CD4-positive, alpha-beta memory T cell (primary cell): ENCODE data around the gene LAMA3. TPM values are rescaled to one million over a fixed set of nuclear protein-coding genes. Genes with fewer than 3 reads are reported as not detected.

ENCODE experiments used
- CTCF ChIA-PET: fragments of 350-600 bp; sonication (Branson Sonifier 250); formaldehyde crosslinking; loops from one replicate; lab custom pipeline; 2021; ENCODE audit warnings: inconsistent platforms; ENCODE audit not compliant: partially characterized antibody; lab: Charles Lee
- POLR2A ChIA-PET: fragments of 350-600 bp; sonication (Branson Sonifier 250); formaldehyde crosslinking; loops from one replicate; lab custom pipeline; 2021; ENCODE audit not compliant: partially characterized antibody; lab: Charles Lee
- DNase-seq, 5 donors: peaks; one replicate each; pipeline versions ENCODE4 v3.0.0 to v3.0.0-alpha.2; 2020 to 2022; ENCODE audit warnings: mixed read lengths in 1 of 5
- H3K27ac ChIP-seq: one replicate; pipeline ENCODE4 v1.7.0; 2013; ENCODE audit warnings: low read depth, low read length
- H3K27me3 ChIP-seq: 2 replicates; pipeline ENCODE4 v1.7.0; 2013; ENCODE audit warnings: mild to moderate bottlenecking, low read length, moderate library complexity; ENCODE audit not compliant: insufficient read depth
- H3K36me3 ChIP-seq: 2 replicates; pipeline ENCODE4 v1.7.0; 2013; ENCODE audit warnings: mild to moderate bottlenecking, low read length, moderate library complexity; ENCODE audit not compliant: insufficient read depth
- H3K4me1 ChIP-seq: 2 replicates; pipeline ENCODE4 v1.7.0; 2013; ENCODE audit warnings: mild to moderate bottlenecking, low read length, moderate library complexity; ENCODE audit not compliant: insufficient read depth
- H3K4me3 ChIP-seq, 2 donors: one replicate each; pipeline ENCODE4 v1.7.0; 2013; ENCODE audit warnings: low read length in 2 of 2, mild to moderate bottlenecking in 1 of 2
- H3K9me3 ChIP-seq, 2 donors: one replicate each; pipeline ENCODE4 v1.7.0; 2013; ENCODE audit warnings: low read length in 2 of 2, control low read depth in 1 of 2; ENCODE audit not compliant: control insufficient read depth in 1 of 2
- H3K27ac Mint-ChIP-seq, 7 donors: one replicate each; pipeline ENCODE4 v1.8.0; 2020 to 2021; ENCODE audit warnings: mixed read lengths in 7 of 7, mild to moderate bottlenecking in 6 of 7, inconsistent platforms in 3 of 7, moderate library complexity in 3 of 7
- H3K27me3 Mint-ChIP-seq, 2 donors: one replicate each; pipeline ENCODE4 v1.8.0; 2020 to 2021; ENCODE audit warnings: mixed read lengths in 2 of 2
- H3K36me3 Mint-ChIP-seq, 2 donors: one replicate each; pipeline ENCODE4 v1.8.0; 2020 to 2021; ENCODE audit warnings: mixed read lengths in 2 of 2, inconsistent platforms in 1 of 2, mild to moderate bottlenecking in 1 of 2
- H3K4me1 Mint-ChIP-seq, 4 donors: one replicate each; pipeline ENCODE4 v1.8.0; 2020 to 2021; ENCODE audit warnings: mixed read lengths in 4 of 4, mild to moderate bottlenecking in 1 of 4
- H3K4me3 Mint-ChIP-seq, 8 donors: one replicate each; pipeline ENCODE4 v1.8.0; 2020 to 2021; ENCODE audit warnings: mixed read lengths in 8 of 8, mild to moderate bottlenecking in 7 of 8, moderate library complexity in 6 of 8, inconsistent platforms in 3 of 8
- H3K9me3 Mint-ChIP-seq, 8 donors: one replicate each; pipeline ENCODE4 v1.8.0; 2020 to 2021; ENCODE audit warnings: mixed read lengths in 8 of 8, mild to moderate bottlenecking in 5 of 8, inconsistent platforms in 3 of 8, moderate library complexity in 1 of 8
- intact Hi-C: fragments of 100-400 bp; cut with micrococcal nuclease; formaldehyde crosslinking; loops from one replicate; pipeline ENCODE4 v1.15.1; 2023
- polyA plus RNA-seq, 2 donors: library from polyadenylated mRNA; unstranded; fragments of 300-500 nt; fragmentation: Illumina TruSeq; gene quantifications; one replicate each; pipeline ENCODE4 v1.2.3, GENCODE V29; 2021
- total RNA-seq, 2 experiments: library from RNA; stranded (reverse); gene quantifications; one replicate each; pipeline ENCODE4 v1.2.3, GENCODE V29; 2021

Gene LAMA3
- total and polyA plus RNA-seq, 4 experiments from 2014 or later, result not detected

GRCh38 chr18:23966909-23967308, 277.7 kb downstream of the LAMA3 start:
- Mint-ChIP-seq H3K4me3 (peak overlapping the region in 7 of 8 donors; percentile 36 to 87 (median 80)), H3K36me3 (no peaks in the 10 kb centered on the region), H3K9me3 (peaks cover 0 to 3% (median 0%) of the 10 kb centered on the region in 8 donors), H3K27me3 (no peaks in the 10 kb centered on the region), H3K4me1 (peaks cover 61 to 83% (median 75%) of the 10 kb centered on the region in 4 donors), H3K27ac (peak overlapping the region; percentile 87 to 99 (median 95))
- intact Hi-C loops, result no loop called here
- H3K27me3 ChIP-seq, result no peaks in the 10 kb centered on the region
- peak overlapping the region in 1 of 2 donors; percentile 38 for H3K4me3 ChIP-seq
- no peaks in the 10 kb centered on the region for H3K9me3 ChIP-seq
- peak overlapping the region; percentile 17 for H3K27ac ChIP-seq
- ChIA-PET CTCF (interaction anchor here (0.9 to 10.3 kb wide), 8 partner anchors 12 to 48 kb away, joined by 3 to 80 read pairs (median 6); no protein-coding TSS in a partner anchor), POLR2A (interaction anchor here (0.6 to 18.4 kb wide), 8 partner anchors 11 to 153 kb away, joined by 3 to 241 read pairs (median 10); partner anchors contain the start of gene TTC39C)
- no peaks in the 10 kb centered on the region for H3K36me3 ChIP-seq
- H3K4me1 ChIP-seq, result peaks cover 84% of the 10 kb centered on the region
- no peak for DNase-seq

GRCh38 chr18:23967321-23968089, 278.3 kb downstream of the LAMA3 start:
- H3K27ac ChIP-seq, result peak overlapping the region; percentile 17

GRCh38 chr18:23968638-23969604, 279.7 kb downstream of the LAMA3 start:
- Histone ChIP-seq H3K27ac (no peak overlapping the region), H3K36me3 (no peaks in the 10 kb centered on the region), H3K27me3 (no peaks in the 10 kb centered on the region), H3K4me1 (peaks cover 96% of the 10 kb centered on the region), H3K4me3 (no peak overlapping the region), H3K9me3 (no peaks in the 10 kb centered on the region)
- Mint-ChIP-seq H3K9me3 (peaks cover 0 to 3% (median 0%) of the 10 kb centered on the region in 8 donors), H3K4me3 (peak overlapping the region in 6 of 8 donors; percentile 47 to 87 (median 72)), H3K36me3 (peaks cover 0 to 1% of the 10 kb centered on the region in 2 donors), H3K27me3 (no peaks in the 10 kb centered on the region), H3K4me1 (peaks cover 75 to 97% (median 92%) of the 10 kb centered on the region in 4 donors), H3K27ac (peak overlapping the region; percentile 92 to 100 (median 98))
- ChIA-PET CTCF (interaction anchor here (0.9 to 10.3 kb wide), 10 partner anchors 16 to 151 kb away, joined by 3 to 80 read pairs (median 4); no protein-coding TSS in a partner anchor), POLR2A (interaction anchor here (0.5 to 18.4 kb wide), 10 partner anchors 8 to 130 kb away, joined by 3 to 241 read pairs (median 5); partner anchors contain the start of gene TTC39C)
- intact Hi-C loops, result no loop called here
- DNase-seq, result no peak

More at GRCh38 chr18:23967321-23968089, 278.3 kb downstream of the LAMA3 start:
- no peaks in the 10 kb centered on the region for H3K27me3 Mint-ChIP-seq
- peaks cover 0 to 3% (median 0%) of the 10 kb centered on the region in 8 donors for H3K9me3 Mint-ChIP-seq
- CTCF ChIA-PET, result interaction anchor here (0.8 to 10.3 kb wide), 7 partner anchors 18 to 152 kb away, joined by 3 to 80 read pairs (median 6); no protein-coding TSS in a partner anchor
- Histone ChIP-seq H3K9me3 (no peaks in the 10 kb centered on the region), H3K4me3 (peak overlapping the region in 1 of 2 donors; percentile 38), H3K36me3 (no peaks in the 10 kb centered on the region), H3K27me3 (no peaks in the 10 kb centered on the region), H3K4me1 (peaks cover 90% of the 10 kb centered on the region)
- DNase-seq, result peak; percentile 32 to 60 (median 39)
- H3K4me3 Mint-ChIP-seq, result peak overlapping the region in 7 of 8 donors; percentile 60 to 87 (median 80)
- peaks cover 0 to 1% of the 10 kb centered on the region in 2 donors for H3K36me3 Mint-ChIP-seq
- POLR2A ChIA-PET, result interaction anchor here (0.7 to 18.4 kb wide), 8 partner anchors 10 to 152 kb away, joined by 3 to 241 read pairs (median 10); partner anchors contain the start of gene TTC39C
- peaks cover 66 to 89% (median 81%) of the 10 kb centered on the region in 4 donors for H3K4me1 Mint-ChIP-seq
- intact Hi-C loops, result no loop called here
- peak overlapping the region; percentile 89 to 99 (median 95) for H3K27ac Mint-ChIP-seq

GRCh38 chr18:23969664-23970063, 280.4 kb downstream of the LAMA3 start:
- intact Hi-C loops, result loop anchor here (1.0 kb wide), 3 partner anchors 23 to 50 kb away; no protein-coding TSS in a partner anchor

GRCh38 chr18:23970161-23971096, 281.2 kb downstream of the LAMA3 start:
- Mint-ChIP-seq H3K4me3 (peak overlapping the region in 7 of 8 donors; percentile 72 to 93 (median 79)), H3K27ac (peak overlapping the region; percentile 95 to 100 (median 99)), H3K4me1 (peaks cover 68 to 97% (median 91%) of the 10 kb centered on the region in 4 donors), H3K27me3 (no peaks in the 10 kb centered on the region), H3K36me3 (peaks cover 0 to 5% of the 10 kb centered on the region in 2 donors), H3K9me3 (peaks cover 0 to 4% (median under 1%) of the 10 kb centered on the region in 8 donors)
- POLR2A ChIA-PET, result interaction anchor here (1.4 to 18.4 kb wide), 8 partner anchors 9 to 42 kb away, joined by 3 to 241 read pairs (median 10); partner anchors contain the start of gene TTC39C
- CTCF ChIA-PET, result interaction anchor here (0.7 to 10.3 kb wide), 8 partner anchors 10 to 53 kb away, joined by 3 to 80 read pairs (median 4); no protein-coding TSS in a partner anchor
- DNase-seq, result peak; percentile 84 to 90 (median 86)
- intact Hi-C loops, result loop anchor here (1.0 kb wide), 3 partner anchors 22 to 49 kb away; no protein-coding TSS in a partner anchor
- Histone ChIP-seq H3K4me3 (peak overlapping the region in 1 of 2 donors; percentile 17), H3K36me3 (no peaks in the 10 kb centered on the region), H3K9me3 (no peaks in the 10 kb centered on the region), H3K27ac (peak overlapping the region; percentile 57), H3K27me3 (no peaks in the 10 kb centered on the region), H3K4me1 (peaks cover 81% of the 10 kb centered on the region)

More at GRCh38 chr18:23969664-23970063, 280.4 kb downstream of the LAMA3 start:
- Histone ChIP-seq H3K27me3 (no peaks in the 10 kb centered on the region), H3K4me3 (no peak overlapping the region), H3K9me3 (no peaks in the 10 kb centered on the region), H3K4me1 (peaks cover 89% of the 10 kb centered on the region), H3K36me3 (no peaks in the 10 kb centered on the region), H3K27ac (peak overlapping the region; percentile 57)
- peaks cover 0 to 4% (median 0%) of the 10 kb centered on the region in 8 donors for H3K9me3 Mint-ChIP-seq
- POLR2A ChIA-PET, result interaction anchor here (0.9 to 18.4 kb wide), 5 partner anchors 13 to 43 kb away, joined by 3 to 241 read pairs (median 112); partner anchors contain the start of gene TTC39C
- H3K4me3 Mint-ChIP-seq, result peak overlapping the region in 7 of 8 donors; percentile 4 to 80 (median 72)
- H3K36me3 Mint-ChIP-seq, result peaks cover 0 to 1% of the 10 kb centered on the region in 2 donors
- CTCF ChIA-PET, result interaction anchor here (1.2 to 10.3 kb wide), 6 partner anchors 21 to 49 kb away, joined by 3 to 80 read pairs (median 4); no protein-coding TSS in a partner anchor
- H3K27me3 Mint-ChIP-seq, result no peaks in the 10 kb centered on the region
- no peak for DNase-seq
- H3K27ac Mint-ChIP-seq, result peak overlapping the region; percentile 95 to 100 (median 99)
- peaks cover 73 to 97% (median 92%) of the 10 kb centered on the region in 4 donors for H3K4me1 Mint-ChIP-seq
